Right kidney (tissue), 1 donor: ENCODE data around the gene ANO7.
"Not testable (repeated sequence)": the region's sequence is repeated elsewhere in the genome, so short reads cannot be mapped to it uniquely, and the experiment has no call there.

Experiments used
- DNase-seq: peaks from one replicate; pipeline ENCODE4 v3.0.0-alpha.2; 2016

Gene ANO7

GRCh38 chr2:241190291-241190981 is 2.0 kb downstream of the ANO7 start:
- no peak for DNase-seq

- no peak for DNase-seq
Observed at GRCh38 chr2:241191081-241191480, 2.6 kb downstream of the ANO7 start.

GRCh38 chr2:241193271-241193670 is 4.8 kb downstream of the ANO7 start:
- DNase-seq: no peak

GRCh38 chr2:241194811-241195210 is 6.3 kb downstream of the ANO7 start:
- DNase-seq: no peak

GRCh38 chr2:241195506-241196130 is 7.1 kb downstream of the ANO7 start:
- DNase-seq: no peak

GRCh38 chr2:241197246-241197645 is 8.8 kb downstream of the ANO7 start:
- not testable (repeated sequence) for DNase-seq

- DNase-seq: no peak
Observed at GRCh38 chr2:241197947-241198346, 9.5 kb downstream of the ANO7 start.

- no peak for DNase-seq
Observed at GRCh38 chr2:241198381-241199279, 10.2 kb downstream of the ANO7 start.

- DNase-seq: no peak
Observed at GRCh38 chr2:241199286-241199685, 10.8 kb downstream of the ANO7 start.

GRCh38 chr2:241199897-241200821 is 11.7 kb downstream of the ANO7 start:
- no peak for DNase-seq

GRCh38 chr2:241200822-241201395 is 12.4 kb downstream of the ANO7 start:
- DNase-seq: no peak

GRCh38 chr2:241201445-241202267 is 13.2 kb downstream of the ANO7 start:
- no peak for DNase-seq

- no peak for DNase-seq
Observed at GRCh38 chr2:241202268-241202585, 13.8 kb downstream of the ANO7 start.

- no peak for DNase-seq
Observed at GRCh38 chr2:241202681-241203080, 14.2 kb downstream of the ANO7 start.

GRCh38 chr2:241203218-241204009 is 14.9 kb downstream of the ANO7 start:
- DNase-seq: no peak

- DNase-seq: no peak
Observed at GRCh38 chr2:241204010-241204384, 15.5 kb downstream of the ANO7 start.

- no peak for DNase-seq
Observed at GRCh38 chr2:241204490-241204889, 16.0 kb downstream of the ANO7 start.

GRCh38 chr2:241205086-241205485 is 16.6 kb downstream of the ANO7 start:
- no peak for DNase-seq

GRCh38 chr2:241207151-241207550 is 18.7 kb downstream of the ANO7 start:
- DNase-seq: no peak

- DNase-seq: no peak
Observed at GRCh38 chr2:241207641-241208040, 19.2 kb downstream of the ANO7 start.
